Chondrocyte (in vitro differentiated cells): ENCODE results near the gene CRYBA2. TPM values are rescaled to one million over a fixed set of nuclear protein-coding genes. Genes with fewer than 3 reads are reported as not detected.

Experiments
- DNase-seq: peaks from one replicate; pipeline ENCODE4 v3.0.0; 2021; ENCODE audit warnings: mixed read lengths, low spot score
- H3K27ac Mint-ChIP-seq: one replicate; pipeline ENCODE4 v1.8.0; 2021; ENCODE audit warnings: mild to moderate bottlenecking, moderate library complexity, mixed read lengths; ENCODE audit not compliant: unreplicated experiment
- H3K27me3 Mint-ChIP-seq: 2 replicates; pipeline ENCODE4 v1.8.0; 2021; ENCODE audit warnings: low read depth, mixed read lengths
- H3K36me3 Mint-ChIP-seq: 2 replicates; pipeline ENCODE4 v1.8.0; 2021; ENCODE audit warnings: low read depth, mixed read lengths
- H3K4me1 Mint-ChIP-seq: 2 replicates; pipeline ENCODE4 v1.8.0; 2021; ENCODE audit warnings: low read depth, mild to moderate bottlenecking, mixed read lengths
- H3K4me3 Mint-ChIP-seq: one replicate; pipeline ENCODE4 v1.8.0; 2021; ENCODE audit warnings: mild to moderate bottlenecking, moderate library complexity, mixed read lengths; ENCODE audit not compliant: unreplicated experiment
- H3K9me3 Mint-ChIP-seq: 2 replicates; pipeline ENCODE4 v1.8.0; 2021; ENCODE audit warnings: low read depth, mixed read lengths
- long read RNA-seq: library from polyadenylated mRNA; stranded (forward); transcript quantifications from one replicate; pipeline ENCODE4 v2.0.0, GENCODE V29; 2021
- total RNA-seq: library from RNA; stranded (reverse); gene quantifications from 3 replicates; pipeline ENCODE4 v1.2.1, GENCODE V29; 2021
- TF ChIP-seq, protein P1 (sequence below): fragments of 200-600 bp; sonication (generic); IDR thresholded peaks from 2 replicates; pipeline ENCODE4 v1.5.0; 2021; ENCODE audit warnings: antibody characterized with exemption, mild to moderate bottlenecking, moderate library complexity

Gene CRYBA2, protein sequence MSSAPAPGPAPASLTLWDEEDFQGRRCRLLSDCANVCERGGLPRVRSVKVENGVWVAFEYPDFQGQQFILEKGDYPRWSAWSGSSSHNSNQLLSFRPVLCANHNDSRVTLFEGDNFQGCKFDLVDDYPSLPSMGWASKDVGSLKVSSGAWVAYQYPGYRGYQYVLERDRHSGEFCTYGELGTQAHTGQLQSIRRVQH
- total RNA-seq, result not detected in 3 replicates
- long read RNA-seq, result 0 reads

DNA sequence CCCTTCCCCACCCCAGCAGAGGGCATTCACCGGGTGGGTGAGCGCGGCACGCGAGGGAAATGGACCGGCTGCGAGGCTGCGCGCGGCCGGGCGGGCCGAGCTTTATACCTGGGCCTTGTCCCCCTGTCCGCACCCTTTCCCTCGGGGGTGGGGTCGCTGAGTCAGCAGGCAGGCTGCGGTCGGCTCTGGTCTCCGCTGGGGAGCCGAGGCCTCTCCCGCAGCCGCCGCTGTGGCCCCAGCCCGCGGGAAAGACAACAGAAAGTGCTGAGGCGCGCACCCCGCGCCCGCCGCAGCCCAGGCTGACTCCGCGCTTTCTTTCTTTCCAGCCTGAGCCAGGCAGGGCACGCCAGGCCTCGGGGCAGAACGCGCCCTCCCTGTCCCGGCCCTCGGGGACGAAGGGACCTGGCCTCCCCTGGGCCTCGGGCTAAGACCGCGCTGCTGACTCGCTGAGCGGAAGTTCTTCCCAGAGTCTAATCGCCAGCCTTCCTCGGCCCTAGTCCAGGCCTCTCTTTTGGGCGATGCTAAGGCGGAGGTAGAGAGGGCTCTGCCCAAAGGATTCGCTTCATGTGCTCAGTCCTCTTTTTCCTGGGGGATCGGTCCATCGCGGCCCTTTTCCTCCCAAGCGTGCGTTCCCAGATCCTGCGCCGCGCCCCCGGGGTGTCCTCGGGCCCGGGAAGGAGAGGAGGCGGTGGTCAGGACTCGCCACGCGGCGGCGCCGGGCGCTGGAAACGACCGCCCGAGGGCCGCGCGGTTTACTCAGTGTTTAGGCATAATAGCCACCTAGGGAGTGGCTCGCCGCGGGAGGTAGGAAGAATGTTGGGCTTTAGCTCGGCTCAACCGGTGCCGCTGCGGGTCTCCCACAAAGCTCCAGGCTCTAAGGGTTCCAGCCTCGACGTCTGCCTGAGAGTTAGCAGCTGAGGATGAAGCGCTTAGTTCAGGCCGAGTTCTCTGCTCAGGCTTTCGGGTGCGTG, at the start of gene CRYBA2:
TSS of gene CRYBA2 (minus strand) at position 78 of the 971 bp plus-strand sequence. CDS start 246 bp downstream, outside the sequence.
- peak; percentile 79 for DNase-seq
- H3K27me3 Mint-ChIP-seq, result peaks cover 71% of the 10 kb centered on the region
- H3K27ac Mint-ChIP-seq, result no peak within 1 kb of the TSS
- peaks cover 11% of the 10 kb centered on the region for H3K4me1 Mint-ChIP-seq
- no peaks in the 10 kb centered on the region for H3K36me3 Mint-ChIP-seq
- TF ChIP-seq, protein P1, sequence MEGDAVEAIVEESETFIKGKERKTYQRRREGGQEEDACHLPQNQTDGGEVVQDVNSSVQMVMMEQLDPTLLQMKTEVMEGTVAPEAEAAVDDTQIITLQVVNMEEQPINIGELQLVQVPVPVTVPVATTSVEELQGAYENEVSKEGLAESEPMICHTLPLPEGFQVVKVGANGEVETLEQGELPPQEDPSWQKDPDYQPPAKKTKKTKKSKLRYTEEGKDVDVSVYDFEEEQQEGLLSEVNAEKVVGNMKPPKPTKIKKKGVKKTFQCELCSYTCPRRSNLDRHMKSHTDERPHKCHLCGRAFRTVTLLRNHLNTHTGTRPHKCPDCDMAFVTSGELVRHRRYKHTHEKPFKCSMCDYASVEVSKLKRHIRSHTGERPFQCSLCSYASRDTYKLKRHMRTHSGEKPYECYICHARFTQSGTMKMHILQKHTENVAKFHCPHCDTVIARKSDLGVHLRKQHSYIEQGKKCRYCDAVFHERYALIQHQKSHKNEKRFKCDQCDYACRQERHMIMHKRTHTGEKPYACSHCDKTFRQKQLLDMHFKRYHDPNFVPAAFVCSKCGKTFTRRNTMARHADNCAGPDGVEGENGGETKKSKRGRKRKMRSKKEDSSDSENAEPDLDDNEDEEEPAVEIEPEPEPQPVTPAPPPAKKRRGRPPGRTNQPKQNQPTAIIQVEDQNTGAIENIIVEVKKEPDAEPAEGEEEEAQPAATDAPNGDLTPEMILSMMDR, result peak; percentile 49
- peak within 1 kb of the TSS; percentile 54 for H3K4me3 Mint-ChIP-seq
- no peaks in the 10 kb centered on the region for H3K9me3 Mint-ChIP-seq

DNA sequence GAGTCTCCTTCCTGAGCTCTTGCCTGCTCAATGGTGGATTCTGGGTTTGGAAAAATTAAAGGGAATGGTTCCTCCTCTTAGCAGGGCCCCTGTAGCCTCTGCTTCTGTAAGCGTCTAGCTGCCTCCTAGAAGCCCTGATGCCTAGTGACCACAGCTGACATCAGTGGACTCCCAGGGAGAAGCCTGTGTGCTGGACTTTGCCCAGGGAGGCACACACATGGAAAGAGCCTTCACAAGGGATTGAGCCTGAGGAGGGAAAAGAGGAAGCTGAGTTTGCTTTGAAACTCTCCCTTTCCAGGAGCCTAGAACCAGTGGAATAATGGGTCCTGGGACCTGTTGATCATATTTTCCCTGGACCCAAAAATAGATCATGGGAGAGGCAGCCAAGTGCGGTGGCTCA, 49.5 kb upstream of the CRYBA2 start:
- H3K36me3 Mint-ChIP-seq, result no peaks in the 10 kb centered on the region
- peaks cover 6% of the 10 kb centered on the region for H3K4me1 Mint-ChIP-seq
- H3K4me3 Mint-ChIP-seq, result no peak overlapping the region
- no peak for DNase-seq
- H3K9me3 Mint-ChIP-seq, result no peaks in the 10 kb centered on the region
- TF ChIP-seq, protein P1, result no peak
- H3K27me3 Mint-ChIP-seq, result peaks cover 63% of the 10 kb centered on the region
- H3K27ac Mint-ChIP-seq, result no peak overlapping the region

DNA sequence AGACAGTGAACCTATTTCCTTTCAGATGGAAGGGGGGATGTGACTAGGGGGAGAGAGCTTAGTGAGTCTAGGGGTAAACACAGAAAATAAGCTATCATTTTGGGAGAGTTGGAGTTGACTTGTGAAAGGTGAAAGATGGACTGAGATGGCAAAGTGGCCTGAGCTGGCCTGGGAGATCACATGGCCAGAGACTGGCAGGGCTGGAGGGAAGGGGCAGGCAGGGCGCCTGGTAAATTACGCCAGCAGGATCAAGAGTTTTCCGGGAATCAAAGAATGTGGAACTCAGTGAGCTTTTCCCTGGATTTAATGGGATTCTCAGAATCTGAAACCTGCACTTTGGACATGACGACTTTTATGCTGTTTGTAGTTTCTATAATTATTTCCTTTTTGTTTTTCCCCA, 48.9 kb upstream of the CRYBA2 start:
- Mint-ChIP-seq H3K4me1 (peaks cover 6% of the 10 kb centered on the region), H3K27ac (no peak overlapping the region), H3K36me3 (no peaks in the 10 kb centered on the region), H3K27me3 (peaks cover 63% of the 10 kb centered on the region), H3K4me3 (no peak overlapping the region), H3K9me3 (no peaks in the 10 kb centered on the region)
- no peak for DNase-seq
- TF ChIP-seq, protein P1, result no peak

DNA sequence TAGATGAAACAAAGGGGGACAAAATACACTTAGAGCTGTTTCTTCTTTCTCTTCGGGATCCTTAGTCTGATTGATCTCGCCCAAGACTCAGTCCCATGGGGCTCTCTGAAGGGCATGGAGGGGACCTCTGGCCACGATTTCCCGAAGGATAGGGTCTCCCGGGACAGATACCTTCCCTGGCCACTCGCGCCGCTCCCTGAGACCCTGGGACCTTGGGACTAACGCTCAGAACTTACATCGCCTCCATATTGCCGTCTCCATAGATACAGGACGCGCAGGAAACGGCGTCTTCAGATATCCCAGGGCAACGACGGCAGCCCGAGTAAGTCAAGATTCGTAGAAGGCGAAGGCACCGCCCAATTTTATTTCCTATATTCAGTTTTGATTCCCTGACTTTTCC, 48.0 kb upstream of the CRYBA2 start, which contains the start of gene CFAP65:
TSS of gene CFAP65 (minus strand) at position 265 of the 400 bp plus-strand sequence. CDS start 2,468 bp downstream, outside the sequence.
- no peaks in the 10 kb centered on the region for H3K36me3 Mint-ChIP-seq
- H3K27me3 Mint-ChIP-seq, result peaks cover 58% of the 10 kb centered on the region
- TF ChIP-seq, protein P1, result no peak
- no peaks in the 10 kb centered on the region for H3K9me3 Mint-ChIP-seq
- no peak for DNase-seq
- H3K4me1 Mint-ChIP-seq, result peaks cover 6% of the 10 kb centered on the region
- H3K4me3 Mint-ChIP-seq, result peak within 1 kb of the TSS; percentile 74
- H3K27ac Mint-ChIP-seq, result no peak within 1 kb of the TSS

DNA sequence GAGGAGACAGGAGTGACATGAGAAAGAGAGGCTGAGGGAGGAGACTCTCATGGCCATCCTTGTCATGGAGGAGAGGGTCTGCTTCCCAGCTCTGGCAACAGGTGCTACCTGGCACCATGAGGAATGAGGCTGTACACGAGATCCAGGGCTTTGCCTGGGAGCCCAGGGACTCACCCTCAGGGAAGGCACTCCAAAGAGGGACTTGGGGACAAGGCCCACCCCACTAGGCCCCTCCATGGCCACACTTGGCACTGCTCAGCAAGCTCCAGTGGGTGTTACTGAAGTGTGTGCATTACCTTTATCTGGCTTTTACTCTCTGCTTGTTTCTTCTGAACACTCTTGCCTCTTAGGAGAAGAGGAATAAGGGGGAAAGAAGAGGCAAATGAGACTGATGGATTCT, 45.4 kb upstream of the CRYBA2 start:
- no peak for DNase-seq
- H3K27me3 Mint-ChIP-seq, result peaks cover 74% of the 10 kb centered on the region
- H3K9me3 Mint-ChIP-seq, result no peaks in the 10 kb centered on the region
- no peak overlapping the region for H3K27ac Mint-ChIP-seq
- no peak overlapping the region for H3K4me3 Mint-ChIP-seq
- no peaks in the 10 kb centered on the region for H3K36me3 Mint-ChIP-seq
- TF ChIP-seq, protein P1, result no peak
- peaks cover 6% of the 10 kb centered on the region for H3K4me1 Mint-ChIP-seq
